Naive B cell (primary cell): ENCODE results near the gene HOXA13. TPM values are rescaled to one million over a fixed set of nuclear protein-coding genes. Genes with fewer than 3 reads are reported as not detected.

Experiments used
- ATAC-seq, 2 donors: fragments of 150-1000 bp; cut with Tn5 transposase; 2 replicates each; pipeline ENCODE4 v1.10.0; 2021; ENCODE audit warnings: low read depth in 2 of 2, mild to moderate bottlenecking in 2 of 2, moderate library complexity in 2 of 2
- DNase-seq: peaks from one replicate; pipeline ENCODE4 v3.0.0; 2022
- H3K27ac Mint-ChIP-seq, 6 donors: one replicate each; pipeline ENCODE4 v1.8.0; 2020 to 2022; ENCODE audit warnings: mild to moderate bottlenecking in 6 of 6, mixed read lengths in 6 of 6, moderate library complexity in 5 of 6, inconsistent platforms in 2 of 6
- H3K27me3 Mint-ChIP-seq, 3 donors: one replicate each; pipeline ENCODE4 v1.8.0; 2021 to 2022; ENCODE audit warnings: mixed read lengths in 3 of 3, mild to moderate bottlenecking in 1 of 3
- H3K36me3 Mint-ChIP-seq, 2 donors: one replicate each; pipeline ENCODE4 v1.8.0; 2020 to 2022; ENCODE audit warnings: mixed read lengths in 2 of 2, inconsistent platforms in 1 of 2, mild to moderate bottlenecking in 1 of 2
- H3K4me1 Mint-ChIP-seq, 3 donors: one replicate each; pipeline ENCODE4 v1.8.0; 2020 to 2022; ENCODE audit warnings: mixed read lengths in 3 of 3, inconsistent platforms in 1 of 3, mild to moderate bottlenecking in 1 of 3, moderate library complexity in 1 of 3
- H3K4me3 Mint-ChIP-seq, 8 donors: one replicate each; pipeline ENCODE4 v1.8.0; 2020 to 2022; ENCODE audit warnings: mild to moderate bottlenecking in 8 of 8, mixed read lengths in 8 of 8, moderate library complexity in 8 of 8, inconsistent platforms in 2 of 8
- H3K9me3 Mint-ChIP-seq, 7 donors: one replicate each; pipeline ENCODE4 v1.8.0; 2020 to 2022; ENCODE audit warnings: mixed read lengths in 7 of 7, mild to moderate bottlenecking in 5 of 7, inconsistent platforms in 2 of 7, moderate library complexity in 1 of 7
- polyA plus RNA-seq, 6 donors: library from polyadenylated mRNA; unstranded; fragments of 300-500 nt; fragmentation: Illumina TruSeq; gene quantifications; one replicate each; pipeline ENCODE4 v1.2.3, GENCODE V29; 2021; ENCODE audit warnings: low read depth in 6 of 6

HOXA13 gene
- polyA plus RNA-seq, 6 donors from 2014 or later = not detected

DNA sequence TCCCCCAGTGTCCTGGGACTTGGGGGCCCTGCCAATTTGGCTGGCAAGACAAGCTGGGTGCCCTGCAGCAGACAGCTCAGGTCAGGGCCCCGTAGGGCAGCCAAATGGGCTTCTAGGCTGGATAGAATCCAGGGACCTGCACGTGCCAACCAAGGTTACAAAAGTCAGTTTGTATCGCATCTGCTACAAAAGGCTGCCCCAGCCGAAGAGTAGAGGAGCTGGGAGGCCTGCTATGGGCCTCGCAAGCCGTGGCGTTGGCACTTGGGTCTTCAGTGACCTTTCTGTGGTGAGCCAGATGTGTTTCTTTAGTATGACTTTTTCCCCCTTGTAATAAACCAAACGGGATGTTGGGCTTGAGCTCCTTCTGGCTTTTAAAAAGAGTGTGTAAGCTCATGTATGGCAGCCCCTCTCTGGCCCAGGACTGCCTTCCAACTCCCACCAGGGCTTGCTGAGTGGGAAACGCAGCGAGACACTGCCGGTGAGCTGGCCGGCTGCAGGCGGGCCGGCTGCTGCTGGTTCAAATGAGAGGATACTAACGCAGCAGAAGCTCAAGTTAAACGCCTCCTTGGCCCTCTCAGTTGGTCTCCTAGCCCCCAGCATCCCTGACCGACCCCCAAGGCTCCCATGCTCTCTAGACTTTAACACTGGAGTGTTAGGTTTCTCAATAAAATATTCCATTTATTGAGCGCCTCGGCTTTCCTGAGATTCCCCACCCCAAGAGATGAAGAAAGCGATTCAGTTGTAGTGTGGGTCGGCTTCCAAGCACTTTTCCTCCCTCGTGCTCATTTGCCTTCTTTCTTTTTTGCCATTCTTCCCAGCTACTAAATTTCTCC lies 22.7 kb downstream of the HOXA13 start:
- H3K4me3 Mint-ChIP-seq = peak overlapping the region in 1 of 8 donors; percentile 33
- peaks cover 9 to 20% (median 14%) of the 10 kb centered on the region in 3 donors for H3K4me1 Mint-ChIP-seq
- peaks cover 63 to 84% (median 65%) of the 10 kb centered on the region in 3 donors for H3K27me3 Mint-ChIP-seq
- no peak overlapping the region for H3K27ac Mint-ChIP-seq
- ATAC-seq = no peak
- H3K36me3 Mint-ChIP-seq = peaks cover 0 to 3% of the 10 kb centered on the region in 2 donors
- no peak for DNase-seq
- H3K9me3 Mint-ChIP-seq = peaks cover 0 to 11% (median 2%) of the 10 kb centered on the region in 7 donors

DNA sequence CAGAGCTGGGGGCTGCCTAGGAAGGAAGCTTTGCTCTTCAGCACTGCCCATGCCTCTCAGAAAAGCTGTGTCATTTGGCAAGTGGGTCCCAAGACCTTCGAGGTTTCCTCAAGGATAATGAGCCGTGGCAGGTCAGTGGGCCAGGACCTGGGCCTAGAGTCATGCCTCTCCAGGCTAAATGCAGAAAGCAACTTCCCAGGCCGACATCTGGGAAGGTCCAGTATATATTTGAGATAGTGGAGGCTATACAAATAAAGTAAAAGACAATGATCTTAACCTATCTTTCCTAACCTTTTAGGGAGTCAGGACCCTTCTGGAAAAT lies 23.4 kb downstream of the HOXA13 start:
- Mint-ChIP-seq H3K4me1 (peaks cover 16 to 27% (median 20%) of the 10 kb centered on the region in 3 donors), H3K36me3 (peaks cover 0 to 9% of the 10 kb centered on the region in 2 donors), H3K4me3 (no peak overlapping the region), H3K27me3 (peaks cover 66 to 87% (median 66%) of the 10 kb centered on the region in 3 donors), H3K9me3 (peaks cover 0 to 18% (median 4%) of the 10 kb centered on the region in 7 donors), H3K27ac (no peak overlapping the region)
- DNase-seq (no peak), ATAC-seq (no peak)

DNA sequence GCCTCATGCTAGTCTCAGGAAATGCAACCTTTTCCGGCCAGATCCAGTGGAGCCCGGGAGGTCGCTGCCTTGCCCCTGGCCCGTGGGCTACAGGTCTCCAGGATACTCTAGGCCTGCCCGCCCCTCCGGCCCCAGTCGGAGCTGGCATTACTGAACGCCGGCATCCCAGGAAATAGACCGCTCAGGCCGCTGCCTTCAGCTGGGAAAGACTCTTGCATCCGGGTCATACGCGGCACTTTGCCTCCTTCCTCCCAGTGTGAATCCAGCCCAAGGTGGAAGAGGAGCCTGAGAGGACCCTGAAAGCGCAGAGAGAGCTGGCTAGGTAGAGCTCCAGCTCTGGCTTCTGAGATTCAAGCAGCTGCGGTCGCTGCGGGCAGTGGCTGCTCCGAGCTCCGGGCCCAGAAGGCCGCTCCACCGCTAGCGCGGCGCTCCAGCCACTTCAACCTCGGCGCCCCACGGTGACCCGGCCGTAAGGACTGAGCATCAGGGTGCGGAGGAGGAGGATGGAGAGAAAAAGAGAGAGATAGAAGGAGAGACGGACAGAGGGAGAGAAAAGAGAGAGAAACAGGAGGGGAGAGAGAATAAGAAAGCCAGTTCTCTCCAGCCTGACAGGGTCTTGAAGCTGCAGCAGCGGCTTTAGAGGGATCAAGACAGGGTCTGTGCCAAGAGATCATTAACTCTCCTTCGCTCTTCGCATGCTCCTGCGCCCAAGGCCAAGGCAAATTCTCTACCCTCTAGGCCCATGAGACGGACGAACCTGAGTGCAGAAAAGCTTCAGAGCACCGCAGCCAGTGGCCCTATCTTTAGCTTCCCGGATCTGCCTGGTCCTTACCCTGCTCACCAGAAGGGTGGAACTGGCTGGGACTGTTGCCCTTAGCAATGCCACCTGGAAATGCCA lies 24.0 kb downstream of the HOXA13 start:
- Mint-ChIP-seq H3K27ac (peak overlapping the region in 1 of 6 donors; percentile 23), H3K9me3 (peaks cover 0 to 21% (median 4%) of the 10 kb centered on the region in 7 donors), H3K4me3 (peak overlapping the region in 2 of 8 donors; percentile 16 to 76), H3K27me3 (peaks cover 65 to 87% (median 66%) of the 10 kb centered on the region in 3 donors), H3K36me3 (peaks cover 0 to 10% of the 10 kb centered on the region in 2 donors), H3K4me1 (peaks cover 18 to 29% (median 22%) of the 10 kb centered on the region in 3 donors)
- DNase-seq (no peak), ATAC-seq (no peak)

DNA sequence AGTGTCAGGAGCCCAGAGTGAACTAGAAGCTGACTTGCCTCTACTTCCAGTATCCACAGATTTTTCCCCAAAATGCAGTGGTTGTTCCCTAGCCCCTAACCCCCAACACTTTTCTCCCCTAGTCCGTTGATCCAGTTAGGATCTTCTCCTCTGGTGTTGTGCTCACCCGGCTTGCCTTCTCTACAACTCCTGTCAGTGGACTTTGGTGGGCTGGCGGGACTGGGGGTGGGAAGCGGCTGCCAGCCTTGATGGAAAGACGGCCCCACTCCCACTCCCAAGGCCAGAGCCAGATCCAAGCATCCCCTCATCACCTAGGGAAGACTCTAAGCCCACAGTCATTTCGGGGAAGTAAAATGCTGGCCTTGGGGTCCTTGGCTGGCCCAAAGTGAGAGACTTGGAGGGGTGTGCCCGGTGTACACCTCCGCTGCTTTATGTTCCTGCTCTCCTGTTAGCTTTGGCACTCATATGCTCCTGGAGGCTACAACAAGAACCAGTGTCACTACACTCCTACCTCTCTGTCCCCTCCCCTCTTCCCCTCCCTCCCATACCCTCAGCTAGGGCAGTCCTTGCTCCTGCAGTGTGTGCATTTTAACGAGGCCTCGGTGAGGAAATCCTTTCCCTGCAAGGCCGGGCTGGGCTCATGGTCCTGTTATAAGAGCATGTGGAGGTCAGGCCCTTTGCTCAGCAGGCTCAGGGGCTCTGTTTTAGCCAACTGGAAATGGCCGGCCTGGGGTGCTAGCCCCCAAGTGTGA lies 24.8 kb downstream of the HOXA13 start:
- ATAC-seq (no peak), DNase-seq (no peak)
- Mint-ChIP-seq H3K36me3 (peaks cover 0 to 10% of the 10 kb centered on the region in 2 donors), H3K9me3 (peaks cover 0 to 26% (median 6%) of the 10 kb centered on the region in 7 donors), H3K4me3 (peak overlapping the region; percentile 9 to 76 (median 64)), H3K4me1 (peaks cover 18 to 26% (median 21%) of the 10 kb centered on the region in 3 donors), H3K27ac (peak overlapping the region in 3 of 6 donors; percentile 20 to 83 (median 42)), H3K27me3 (peaks cover 65 to 87% (median 67%) of the 10 kb centered on the region in 3 donors)

DNA sequence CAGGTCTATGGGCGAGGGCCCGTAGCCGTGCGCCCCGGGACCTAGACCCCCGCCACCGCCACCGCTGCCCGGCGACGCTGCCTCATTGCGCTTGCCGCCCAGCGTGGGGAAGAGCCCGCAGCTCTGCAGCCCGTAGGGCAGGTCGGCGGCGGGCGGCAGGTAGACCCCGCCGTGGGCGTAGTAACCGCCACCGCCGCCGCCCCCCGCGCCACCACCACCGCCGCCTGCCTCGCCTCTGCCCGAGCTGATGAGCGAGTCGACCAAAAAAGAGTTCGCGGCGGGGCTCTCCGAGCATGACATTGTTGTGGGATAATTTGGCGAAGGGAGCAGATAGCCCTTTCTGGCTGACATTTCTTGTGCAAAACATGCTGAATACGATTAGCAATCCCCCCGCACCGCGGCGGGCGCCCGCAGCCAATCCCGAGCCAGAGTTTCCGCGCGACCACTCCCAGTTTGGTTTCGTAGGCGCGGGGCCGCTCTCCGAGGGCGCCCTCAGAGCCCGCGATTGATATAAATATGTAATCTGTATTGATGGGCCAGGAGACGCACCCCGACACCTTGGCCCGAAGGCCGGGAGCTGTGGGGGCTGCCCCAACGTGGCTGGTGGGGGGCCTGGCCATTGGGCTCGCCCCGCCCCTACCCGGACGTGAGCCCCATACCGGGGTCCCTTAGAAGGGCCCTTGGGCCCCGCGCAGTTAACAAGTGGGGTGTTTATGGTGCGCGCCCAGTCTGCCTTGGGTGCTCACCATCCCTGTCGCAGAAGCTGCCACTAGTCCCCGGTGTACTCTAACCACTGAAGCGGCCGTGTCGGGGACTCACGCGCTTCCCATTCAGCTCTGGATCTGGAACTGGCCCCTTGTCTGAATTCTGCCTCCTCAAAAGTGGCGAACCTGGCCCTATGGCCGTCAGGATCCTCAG lies 25.7 kb downstream of the HOXA13 start, which contains the start of gene HOXA10:
HOXA10 (minus strand) TSS at position 365 of the 918 bp plus-strand sequence; CDS start at position 351, 14 bp downstream.
- Mint-ChIP-seq H3K27me3 (peaks cover 58 to 83% (median 59%) of the 10 kb centered on the region in 3 donors), H3K4me3 (peak within 1 kb of the TSS; percentile 64 to 83 (median 68)), H3K36me3 (peaks cover 0 to 10% of the 10 kb centered on the region in 2 donors), H3K27ac (peak within 1 kb of the TSS in 3 of 6 donors; percentile 42 to 83 (median 65)), H3K9me3 (peaks cover 0 to 22% (median 6%) of the 10 kb centered on the region in 7 donors), H3K4me1 (peaks cover 13 to 19% (median 18%) of the 10 kb centered on the region in 3 donors)
- DNase-seq (no peak), ATAC-seq (no peak)

DNA sequence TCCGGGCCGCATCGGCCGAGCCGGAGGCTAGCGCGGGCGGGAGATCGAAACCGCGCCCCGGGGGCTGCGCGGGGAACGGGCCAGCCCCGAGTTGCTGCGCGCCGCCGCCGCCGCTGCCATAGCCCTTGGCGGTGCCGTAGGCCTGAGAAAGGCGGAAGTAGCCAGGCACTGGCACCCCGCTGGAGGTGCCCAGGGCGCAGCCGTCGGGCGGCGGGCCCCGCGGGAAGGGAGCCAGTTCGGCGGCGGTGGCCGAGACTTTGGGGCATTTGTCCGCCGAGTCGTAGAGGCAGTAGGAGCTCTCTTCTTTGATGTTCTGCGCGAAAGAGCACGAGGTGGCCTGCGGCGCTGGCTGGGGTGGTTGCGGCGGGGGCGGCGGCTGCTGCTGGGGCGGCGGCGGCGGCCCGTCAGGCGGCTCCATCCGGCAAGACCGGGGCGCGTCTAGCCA lies 26.4 kb downstream of the HOXA13 start:
- Mint-ChIP-seq H3K27ac (no peak overlapping the region), H3K27me3 (peaks cover 56 to 83% (median 63%) of the 10 kb centered on the region in 3 donors), H3K4me1 (peaks cover 17 to 23% (median 22%) of the 10 kb centered on the region in 3 donors), H3K4me3 (peak overlapping the region in 3 of 8 donors; percentile 57 to 70 (median 66)), H3K36me3 (peaks cover 0 to 16% of the 10 kb centered on the region in 2 donors), H3K9me3 (peaks cover 2 to 22% (median 5%) of the 10 kb centered on the region in 7 donors)
- peak; percentile 84 to 85 for ATAC-seq
- DNase-seq = peak; percentile 46

DNA sequence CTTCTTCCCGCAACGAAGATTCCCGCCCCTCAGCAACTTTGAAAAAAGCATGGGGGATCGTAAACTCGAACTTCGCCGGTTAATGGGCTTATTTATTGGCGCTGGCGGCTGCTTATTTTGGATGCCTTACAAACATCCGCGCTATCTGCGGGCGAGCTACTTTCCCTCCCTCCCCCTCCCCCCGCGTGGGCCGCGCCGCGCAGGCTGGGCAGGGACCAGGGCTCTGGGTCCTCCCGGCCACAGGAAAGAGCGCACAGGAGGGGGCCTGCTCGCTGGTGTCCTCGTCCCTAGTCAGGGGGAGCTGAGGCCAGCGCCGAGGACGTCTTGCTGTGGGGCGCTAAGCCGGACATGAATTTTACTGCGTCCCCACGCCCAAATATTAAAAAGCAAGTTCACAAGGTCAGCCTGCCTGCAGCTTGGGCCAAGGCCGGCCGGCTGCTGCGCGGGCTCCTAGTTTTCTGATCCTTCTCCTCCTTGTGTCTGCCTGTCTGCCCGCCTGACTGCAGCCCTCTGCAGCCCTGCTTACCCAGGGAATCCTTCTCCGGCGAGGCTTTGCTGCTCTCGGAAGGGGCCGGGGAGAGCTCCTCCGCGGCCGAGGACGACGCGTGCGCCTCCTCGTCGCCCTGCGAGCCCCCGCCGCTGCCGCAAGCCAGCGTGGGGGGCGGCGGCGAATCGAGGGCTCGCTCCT lies 26.9 kb downstream of the HOXA13 start:
- DNase-seq (no peak), ATAC-seq (peak; percentile 14 to 25)
- H3K36me3 Mint-ChIP-seq = peaks cover 0 to 18% of the 10 kb centered on the region in 2 donors
- H3K4me1 Mint-ChIP-seq = peaks cover 20 to 24% (median 22%) of the 10 kb centered on the region in 3 donors
- peak overlapping the region in 1 of 6 donors; percentile 96 for H3K27ac Mint-ChIP-seq
- peaks cover 52 to 83% (median 62%) of the 10 kb centered on the region in 3 donors for H3K27me3 Mint-ChIP-seq
- peak overlapping the region in 6 of 8 donors; percentile 42 to 78 (median 69) for H3K4me3 Mint-ChIP-seq
- peaks cover 2 to 22% (median 5%) of the 10 kb centered on the region in 7 donors for H3K9me3 Mint-ChIP-seq

DNA sequence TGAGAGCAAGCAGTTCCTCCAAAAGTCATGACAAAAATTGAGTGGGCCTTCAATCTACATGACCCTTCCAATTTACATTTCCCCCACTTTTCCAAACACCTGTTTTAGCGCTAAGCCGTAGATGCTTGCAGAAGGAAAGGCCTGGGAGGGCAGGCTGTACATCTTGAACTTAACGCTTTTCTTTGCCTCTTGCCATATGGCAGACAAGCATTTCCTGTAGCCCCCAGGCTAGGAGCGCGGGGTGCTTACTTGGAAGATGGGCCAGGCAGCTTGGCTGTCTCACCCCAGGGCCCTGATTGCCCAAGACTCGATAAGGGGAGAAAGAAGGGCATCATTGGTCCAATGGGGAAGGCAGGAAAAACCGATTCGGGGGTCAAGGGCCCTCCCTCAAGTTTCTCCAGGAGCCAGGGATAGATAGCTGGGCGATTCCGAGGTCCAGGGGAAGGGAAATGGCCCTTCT lies 27.5 kb downstream of the HOXA13 start:
- DNase-seq = no peak

DNA sequence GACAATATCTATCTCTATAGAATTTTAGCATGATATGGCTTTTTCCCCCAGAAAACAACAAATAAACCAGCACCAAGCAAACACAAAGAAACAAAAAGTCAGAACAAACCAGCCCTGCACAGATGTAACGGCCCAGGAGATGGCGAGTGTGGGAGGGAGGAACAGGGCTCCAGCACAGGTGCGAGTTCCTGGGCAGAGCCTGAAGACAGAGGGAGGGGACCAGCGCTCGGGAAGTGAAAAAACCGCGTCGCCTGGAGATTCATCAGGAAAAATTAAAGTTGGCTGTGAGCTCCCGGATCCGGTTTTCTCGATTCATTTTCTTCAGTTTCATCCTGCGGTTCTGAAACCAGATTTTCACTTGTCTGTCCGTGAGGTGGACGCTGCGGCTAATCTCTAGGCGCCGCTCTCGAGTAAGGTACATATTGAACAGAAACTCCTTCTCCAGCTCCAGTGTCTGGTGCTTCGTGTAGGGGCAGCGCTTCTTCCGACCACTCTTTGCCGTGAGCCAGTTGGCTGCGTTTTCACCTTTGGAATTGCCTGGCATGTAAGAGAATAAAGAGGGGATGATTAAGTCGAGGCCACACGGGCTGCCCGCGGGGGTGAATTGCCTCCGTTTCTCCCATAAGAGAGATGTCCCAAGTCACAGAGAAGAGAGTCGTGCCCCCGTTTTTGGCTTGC lies 28.1 kb downstream of the HOXA13 start:
- ATAC-seq (no peak), DNase-seq (no peak)
- Mint-ChIP-seq H3K27me3 (peaks cover 40 to 83% (median 62%) of the 10 kb centered on the region in 3 donors), H3K36me3 (peaks cover 0 to 24% of the 10 kb centered on the region in 2 donors), H3K4me3 (peak overlapping the region; percentile 57 to 83 (median 73)), H3K27ac (peak overlapping the region in 4 of 6 donors; percentile 9 to 97 (median 89)), H3K4me1 (peaks cover 24 to 29% (median 24%) of the 10 kb centered on the region in 3 donors), H3K9me3 (peaks cover 5 to 28% (median 7%) of the 10 kb centered on the region in 7 donors)

More for the DNA sequence above, 27.5 kb downstream of the HOXA13 start:
- Mint-ChIP-seq H3K9me3 (peaks cover 2 to 28% (median 5%) of the 10 kb centered on the region in 7 donors), H3K4me3 (peak overlapping the region; percentile 57 to 83 (median 76)), H3K36me3 (peaks cover 0 to 19% of the 10 kb centered on the region in 2 donors), H3K27ac (peak overlapping the region in 4 of 6 donors; percentile 9 to 97 (median 89)), H3K27me3 (peaks cover 46 to 83% (median 59%) of the 10 kb centered on the region in 3 donors), H3K4me1 (peaks cover 20 to 24% (median 23%) of the 10 kb centered on the region in 3 donors)
- no peak for ATAC-seq

DNA sequence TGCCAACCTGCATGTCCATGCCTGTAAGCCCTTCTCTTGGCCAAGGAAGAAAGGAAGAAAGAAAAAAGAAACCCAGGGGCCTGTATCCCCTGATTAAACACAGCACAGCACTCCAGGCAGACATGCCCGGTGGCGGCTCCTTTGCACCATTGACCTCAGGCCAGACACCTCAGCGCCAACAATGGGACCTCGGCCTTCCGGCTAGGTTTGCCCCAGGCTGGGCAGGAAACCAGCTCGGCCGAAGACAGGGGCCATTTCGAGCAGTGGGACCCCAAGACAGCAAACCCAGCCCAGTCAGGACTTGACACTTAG lies 28.6 kb downstream of the HOXA13 start:
- no peak for DNase-seq

More for the DNA sequence above, 28.6 kb downstream of the HOXA13 start:
- H3K4me3 Mint-ChIP-seq = peak overlapping the region in 3 of 8 donors; percentile 58 to 83 (median 77)
- H3K27me3 Mint-ChIP-seq = peaks cover 36 to 79% (median 60%) of the 10 kb centered on the region in 3 donors
- H3K27ac Mint-ChIP-seq = peak overlapping the region in 4 of 6 donors; percentile 3 to 97 (median 89)
- ATAC-seq = no peak
- peaks cover 24 to 29% (median 24%) of the 10 kb centered on the region in 3 donors for H3K4me1 Mint-ChIP-seq
- H3K36me3 Mint-ChIP-seq = peaks cover 0 to 24% of the 10 kb centered on the region in 2 donors
- H3K9me3 Mint-ChIP-seq = peaks cover 5 to 28% (median 7%) of the 10 kb centered on the region in 7 donors
